HepG2 (cell line): ENCODE measurements around the gene OBSL1. TPM values are rescaled to one million over a fixed set of nuclear protein-coding genes. Genes with fewer than 3 reads are reported as not detected.

Experiments used
- ATAC-seq: fragments of 200-7000 bp; cut with Tn5 transposase; 3 replicates; pipeline ENCODE4 v1.9.1; 2020; ENCODE audit warnings: mild to moderate bottlenecking, moderate library complexity
- BruUV-seq: library from RNA; stranded (reverse); fragments of 400-500 nt; replicated peaks from 2 replicates; lab custom pipeline; 2021; lab: Mats Ljungman, UMichigan
- CTCF ChIA-PET: fragments of 300-600 bp; formaldehyde crosslinking; extraction: SDS; loops from one replicate; lab custom pipeline; 2021; ENCODE audit warnings: low total read pairs, inconsistent platforms, low intra/inter-chr PET ratio; lab: Yijun Ruan, JAX
- POLR2A ChIA-PET: fragments of 350-600 bp; sonication (Branson Sonifier 250); formaldehyde crosslinking; loops from one replicate; lab custom pipeline; 2020; ENCODE audit warnings: antibody characterized with exemption, inconsistent platforms; lab: Yijun Ruan, JAX
- DNase-seq: peaks from one replicate; pipeline ENCODE4 v3.0.0-alpha.2; 2015; ENCODE audit warnings: low spot score
- FAIRE-seq: peaks from 3 replicates; lab custom pipeline; 2011; peaks lifted over from hg19 to GRCh38; lab: Jason Lieb, UNC
- H2AFZ ChIP-seq: one replicate; pipeline ENCODE4 v1.6.1; 2011; ENCODE audit warnings: low read length, inconsistent platforms
- H3K27ac ChIP-seq: fragments of 300-600 bp; 3 replicates; pipeline ENCODE4 v1.8.0; 2011; ENCODE audit warnings: mixed run types, mild to moderate bottlenecking, mixed read lengths, low read length, inconsistent platforms; ENCODE audit not compliant: insufficient read depth; ENCODE audit errors: extremely low read length
- H3K27me3 ChIP-seq, 2 experiments: fragments of 200-600 bp in 1 of 2; 2 replicates in 1 of 2; 3 replicates in 1 of 2; pipeline versions ENCODE4 v1.6.0 to v1.8.0; 2011; ENCODE audit warnings: low read length in 2 of 2, mild to moderate bottlenecking in 2 of 2, moderate library complexity in 2 of 2, inconsistent platforms in 1 of 2; ENCODE audit not compliant: insufficient read depth in 2 of 2, control insufficient read depth in 1 of 2
- H3K36me3 ChIP-seq, 2 experiments: fragments of 200-600 bp in 1 of 2; replicated peaks in 1 of 2; 2 replicates in 1 of 2; 3 replicates in 1 of 2; pipeline versions ENCODE4 v1.5.1 to v1.8.0; 2011; ENCODE audit warnings: low read length in 2 of 2, inconsistent platforms in 1 of 2; ENCODE audit not compliant: insufficient read depth in 2 of 2, control insufficient read depth in 1 of 2
- H3K4me1 ChIP-seq: 2 replicates; pipeline ENCODE4 v1.5.1; 2012; ENCODE audit warnings: low read length, inconsistent platforms; ENCODE audit not compliant: insufficient read depth
- H3K4me2 ChIP-seq: 2 replicates; pipeline ENCODE4 v1.6.0; 2011; ENCODE audit warnings: low read depth, low read length, inconsistent platforms
- H3K4me3 ChIP-seq, 3 experiments: fragments of 200-600 bp in 1 of 3; sonication (generic), shearing (Covaris generic) in 1 of 3; replicated peaks in 1 of 3; 2 replicates each; pipeline ENCODE4 v1.5.1; 2011 to 2016; ENCODE audit warnings: low read length in 3 of 3, inconsistent platforms in 2 of 3, low read depth in 2 of 3, mild to moderate bottlenecking in 2 of 3, control low read depth in 1 of 3, mixed read lengths in 1 of 3; ENCODE audit not compliant: insufficient read depth in 1 of 3
- H3K79me2 ChIP-seq: one replicate; pipeline ENCODE4 v1.6.1; 2011; ENCODE audit warnings: low read length, inconsistent platforms; ENCODE audit not compliant: insufficient read depth
- H3K9ac ChIP-seq: 2 replicates; pipeline ENCODE4 v1.6.0; 2011; ENCODE audit warnings: mild to moderate bottlenecking, low read depth, low read length, inconsistent platforms; ENCODE audit not compliant: insufficient read depth
- H3K9me3 ChIP-seq: 2 replicates; pipeline ENCODE4 v1.5.1; 2012; ENCODE audit warnings: mild to moderate bottlenecking, low read length
- H4K20me1 ChIP-seq: 2 replicates; pipeline ENCODE4 v1.6.0; 2011; ENCODE audit warnings: inconsistent platforms, mild to moderate bottlenecking, low read length, moderate library complexity; ENCODE audit not compliant: insufficient read depth
- UBTF ChIP-seq: sonication (generic); formaldehyde crosslinking; IDR thresholded peaks from 2 replicates; pipeline ENCODE4 v1.4.0; 2020; ENCODE audit warnings: mild to moderate bottlenecking, missing genetic modification reagents
- ZBTB2 ChIP-seq: sonication (generic); formaldehyde crosslinking; IDR thresholded peaks from 2 replicates; pipeline ENCODE4 v1.8.0; 2022; ENCODE audit warnings: low read depth, missing genetic modification reagents
- ZBTB21 ChIP-seq: sonication (generic); formaldehyde crosslinking; IDR thresholded peaks from 2 replicates; pipeline ENCODE4 v1.4.0; 2020; ENCODE audit warnings: missing genetic modification reagents
- ZKSCAN5 ChIP-seq: sonication (generic); formaldehyde crosslinking; IDR thresholded peaks from 2 replicates; pipeline ENCODE4 v1.5.1; 2020; ENCODE audit warnings: mild to moderate bottlenecking, missing genetic modification reagents
- WGBS: methylation state at CpG from one replicate; pipeline ENCODE4 v1.1.6; 2017; ENCODE audit warnings: low lambda C conversion rate; 5-methylcytosine and 5-hydroxymethylcytosine counted together
- in situ Hi-C: cut with HindIII; loops from 2 replicates; pipeline ENCODE4 v1.10.0; 2017; ENCODE audit warnings: low pct_unique_long_range_greater_than_20kb; ENCODE audit not compliant: extremely low pct_ligation_motif_present
- intact Hi-C: fragments of 100-400 bp; cut with micrococcal nuclease; formaldehyde crosslinking; loops from one replicate; pipeline ENCODE4 v1.10.0; 2022; ENCODE audit not compliant: unreplicated experiment
- polyA plus RNA-seq, 8 experiments: library from polyadenylated mRNA; depleted of rRNA in 3 of 8; stranded (reverse) in 7 of 8; unstranded in 1 of 8; fragments of >200 nt; fragmentation: Illumina TruSeq in 4 of 8; extraction: Trizol in 4 of 8; gene quantifications; 2 replicates each; pipeline versions ENCODE4 v1.2.1 to v1.2.3, GENCODE V29; 2011 to 2016; ENCODE audit warnings: low read depth in 4 of 8, missing spikeins in 1 of 8, mixed read lengths in 1 of 8; ENCODE audit not compliant: insufficient read depth in 1 of 8
- total RNA-seq, 5 experiments: library from RNA; depleted of rRNA; stranded (reverse); fragments of >200 nt; fragmentation: Illumina TruSeq; extraction: Trizol; gene quantifications; 2 replicates each; pipeline ENCODE4 v1.2.3, GENCODE V29; 2016; ENCODE audit warnings: low read depth in 1 of 5

OBSL1 gene
- total and polyA plus RNA-seq, 2 of the 13 experiments (the other 11 are each of a cell fraction or from before 2014, with no cell fraction given), result 86.7 to 218 TPM

GRCh38 chr2:219536425-219536824, 34.9 kb downstream of the OBSL1 start:
- TF ChIP-seq ZBTB2 (CRISPR knock-in tag), result no peak
- no peak for TF ChIP-seq ZBTB21
- TF ChIP-seq ZKSCAN5 (CRISPR knock-in tag), result no peak
- TF ChIP-seq UBTF (CRISPR knock-in tag), result 0 out of 2 replicates have a peak, but pooled peaks have one; percentile 10
- Histone ChIP-seq H4K20me1 (peaks cover 32% of the 10 kb centered on the region), H2AFZ (no peak overlapping the region), H3K9ac (no peak overlapping the region), H3K9me3 (no peaks in the 10 kb centered on the region), H3K4me3 (no peak overlapping the region), H3K4me2 (peak overlapping the region; percentile 51; the same call in 1 of the 2 replicates), H3K79me2 (peaks cover 7% of the 10 kb centered on the region), H3K27me3 (peaks cover 8 to 53% of the 10 kb centered on the region in 2 experiments; a peak in 4 of 5 replicates), H3K27ac (no peak overlapping the region), H3K4me1 (peaks cover 32% of the 10 kb centered on the region), H3K36me3 (peaks cover 15 to 25% of the 10 kb centered on the region in 2 experiments)
- 55% methylated on average over 16 of the region's 16 CpGs for WGBS
- FAIRE-seq (no peak), DNase-seq (no peak), ATAC-seq (peak; percentile 3)
- intact Hi-C loops (loop anchor here (10.0 kb wide), 1 partner anchor 242 kb away; no protein-coding TSS in a partner anchor), in situ Hi-C loops (no loop called here)
- CTCF ChIA-PET, result no interaction called here
- POLR2A ChIA-PET, result interaction anchor here (1.5 kb wide), 1 partner anchor 38 kb away, joined by 9 read pairs; the partner anchor contains the start of gene GMPPA
- BruUV-seq, result no TSS peak
